NCI-H1105 (cell line): ENCODE measurements around the gene NBR1.
"Not testable (repeated sequence)": the region's sequence is repeated elsewhere in the genome, so short reads cannot be mapped to it uniquely, and the experiment has no call there.

Experiments
- DNase-seq: peaks from one replicate; lab custom pipeline; 2025; lab: John Stamatoyannopoulos, UW

NBR1 gene, protein sequence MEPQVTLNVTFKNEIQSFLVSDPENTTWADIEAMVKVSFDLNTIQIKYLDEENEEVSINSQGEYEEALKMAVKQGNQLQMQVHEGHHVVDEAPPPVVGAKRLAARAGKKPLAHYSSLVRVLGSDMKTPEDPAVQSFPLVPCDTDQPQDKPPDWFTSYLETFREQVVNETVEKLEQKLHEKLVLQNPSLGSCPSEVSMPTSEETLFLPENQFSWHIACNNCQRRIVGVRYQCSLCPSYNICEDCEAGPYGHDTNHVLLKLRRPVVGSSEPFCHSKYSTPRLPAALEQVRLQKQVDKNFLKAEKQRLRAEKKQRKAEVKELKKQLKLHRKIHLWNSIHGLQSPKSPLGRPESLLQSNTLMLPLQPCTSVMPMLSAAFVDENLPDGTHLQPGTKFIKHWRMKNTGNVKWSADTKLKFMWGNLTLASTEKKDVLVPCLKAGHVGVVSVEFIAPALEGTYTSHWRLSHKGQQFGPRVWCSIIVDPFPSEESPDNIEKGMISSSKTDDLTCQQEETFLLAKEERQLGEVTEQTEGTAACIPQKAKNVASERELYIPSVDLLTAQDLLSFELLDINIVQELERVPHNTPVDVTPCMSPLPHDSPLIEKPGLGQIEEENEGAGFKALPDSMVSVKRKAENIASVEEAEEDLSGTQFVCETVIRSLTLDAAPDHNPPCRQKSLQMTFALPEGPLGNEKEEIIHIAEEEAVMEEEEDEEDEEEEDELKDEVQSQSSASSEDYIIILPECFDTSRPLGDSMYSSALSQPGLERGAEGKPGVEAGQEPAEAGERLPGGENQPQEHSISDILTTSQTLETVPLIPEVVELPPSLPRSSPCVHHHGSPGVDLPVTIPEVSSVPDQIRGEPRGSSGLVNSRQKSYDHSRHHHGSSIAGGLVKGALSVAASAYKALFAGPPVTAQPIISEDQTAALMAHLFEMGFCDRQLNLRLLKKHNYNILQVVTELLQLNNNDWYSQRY

DNA sequence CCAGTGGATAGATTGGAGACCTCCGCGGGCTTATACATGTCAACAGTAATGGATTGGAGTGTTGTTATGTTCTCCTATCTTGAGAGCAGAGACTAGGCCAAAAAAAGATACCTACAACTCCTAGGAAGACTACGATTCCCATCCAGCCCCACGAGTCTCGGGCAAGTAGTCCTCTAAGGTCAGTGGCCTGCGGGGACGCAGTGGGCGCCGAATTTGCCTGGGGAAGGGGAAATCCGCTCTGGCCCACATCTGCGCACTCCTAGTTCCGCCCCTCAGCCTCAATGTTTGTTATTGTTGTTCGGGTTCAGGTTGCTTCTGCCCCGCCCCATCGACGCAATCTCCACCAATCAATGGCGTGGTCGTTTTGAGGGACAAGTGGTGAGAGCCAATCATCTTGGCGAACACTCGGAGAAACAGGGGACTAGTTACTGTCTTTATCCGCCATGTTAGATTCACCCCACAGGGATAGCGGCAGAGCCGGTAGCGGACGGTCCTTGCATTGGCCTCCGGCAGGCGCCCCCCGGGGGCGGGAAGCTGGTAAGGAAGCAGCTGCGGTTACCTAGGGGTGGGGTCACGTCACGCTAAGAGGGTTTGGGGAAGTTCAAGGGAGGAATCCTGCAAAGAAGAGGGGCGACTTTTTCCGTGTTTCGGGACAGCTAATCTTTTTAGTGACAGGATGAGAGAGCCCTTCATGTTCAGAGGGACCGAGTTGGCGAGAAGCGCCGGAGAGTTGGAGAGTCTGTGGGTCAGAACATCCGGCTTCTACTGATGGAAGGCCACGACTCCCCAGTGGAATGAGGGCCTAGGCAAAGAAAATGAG lies at the start of gene NBR1:
Gene NBR1, plus strand, starts transcription at position 449 of the 820 bp plus-strand sequence. CDS start 4,586 bp downstream, outside the sequence.
- peak; percentile 96 for DNase-seq

DNA sequence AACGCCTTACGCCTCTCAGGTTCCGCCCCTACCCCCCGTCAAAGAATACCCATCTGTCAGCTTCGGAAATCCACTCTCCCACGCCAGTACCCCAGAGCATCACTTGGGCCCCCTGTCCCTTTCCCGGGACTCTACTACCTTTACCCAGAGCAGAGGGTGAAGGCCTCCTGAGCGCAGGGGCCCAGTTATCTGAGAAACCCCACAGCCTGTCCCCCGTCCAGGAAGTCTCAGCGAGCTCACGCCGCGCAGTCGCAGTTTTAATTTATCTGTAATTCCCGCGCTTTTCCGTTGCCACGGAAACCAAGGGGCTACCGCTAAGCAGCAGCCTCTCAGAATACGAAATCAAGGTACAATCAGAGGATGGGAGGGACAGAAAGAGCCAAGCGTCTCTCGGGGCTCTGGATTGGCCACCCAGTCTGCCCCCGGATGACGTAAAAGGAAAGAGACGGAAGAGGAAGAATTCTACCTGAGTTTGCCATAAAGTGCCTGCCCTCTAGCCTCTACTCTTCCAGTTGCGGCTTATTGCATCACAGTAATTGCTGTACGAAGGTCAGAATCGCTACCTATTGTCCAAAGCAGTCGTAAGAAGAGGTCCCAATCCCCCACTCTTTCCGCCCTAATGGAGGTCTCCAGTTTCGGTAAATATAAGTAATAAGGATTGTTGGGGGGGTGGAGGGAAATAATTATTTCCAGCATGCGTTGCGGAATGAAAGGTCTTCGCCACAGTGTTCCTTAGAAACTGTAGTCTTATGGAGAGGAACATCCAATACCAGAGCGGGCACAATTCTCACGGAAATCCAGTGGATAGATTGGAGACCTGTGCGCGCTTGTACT lies 45.7 kb upstream of the NBR1 start, which contains the start of gene BRCA1:
Gene BRCA1, minus strand, starts transcription at position 232 of the 834 bp plus-strand sequence. CDS start 1,268 bp downstream, outside the sequence.
- peak; percentile 99 for DNase-seq

DNA sequence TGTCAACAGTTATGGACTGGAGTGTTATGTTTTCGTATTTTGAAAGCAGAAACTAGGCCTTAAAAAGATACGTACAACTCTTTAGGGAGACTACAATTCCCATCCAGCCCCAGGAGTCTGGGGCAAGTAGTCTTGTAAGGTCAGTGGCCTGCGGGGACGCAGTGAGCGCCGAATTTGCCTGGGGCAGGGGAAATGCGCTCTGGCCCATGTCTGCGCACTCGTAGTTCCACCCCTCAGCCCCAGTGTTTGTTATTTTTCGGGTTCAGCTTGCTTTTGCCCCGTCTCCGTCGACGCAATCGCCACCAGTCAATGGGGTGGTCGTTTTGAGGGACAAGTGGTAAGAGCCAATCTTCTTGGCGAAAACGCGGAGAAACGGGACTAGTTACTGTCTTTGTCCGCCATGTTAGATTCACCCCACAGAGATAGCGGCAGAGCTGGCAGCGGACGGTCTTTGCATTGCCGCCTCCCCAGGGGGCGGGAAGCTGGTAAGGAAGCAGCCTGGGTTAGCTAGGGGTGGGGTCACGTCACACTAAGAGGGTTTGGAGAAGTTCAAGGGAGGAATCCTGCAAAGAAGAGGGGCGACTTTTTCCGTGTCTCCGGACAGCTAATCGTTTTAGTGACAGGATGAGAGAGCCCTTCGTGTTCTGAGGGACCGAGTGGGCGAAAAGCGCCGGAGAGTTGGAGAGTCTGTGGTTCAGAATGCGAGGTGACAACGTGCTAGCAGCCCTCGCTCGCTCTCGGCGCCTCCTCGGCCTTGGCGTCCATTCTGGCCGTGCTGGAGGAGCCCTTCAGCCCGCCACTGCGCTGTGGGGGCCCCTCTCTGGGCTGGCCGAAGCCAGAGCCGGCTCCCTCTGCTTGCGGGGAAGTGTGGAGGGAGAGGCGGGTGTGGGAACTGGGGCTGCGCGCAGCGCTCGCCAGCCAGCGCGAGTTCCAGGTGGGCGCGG lies 44.8 kb upstream of the NBR1 start:
- no peak for DNase-seq

DNA sequence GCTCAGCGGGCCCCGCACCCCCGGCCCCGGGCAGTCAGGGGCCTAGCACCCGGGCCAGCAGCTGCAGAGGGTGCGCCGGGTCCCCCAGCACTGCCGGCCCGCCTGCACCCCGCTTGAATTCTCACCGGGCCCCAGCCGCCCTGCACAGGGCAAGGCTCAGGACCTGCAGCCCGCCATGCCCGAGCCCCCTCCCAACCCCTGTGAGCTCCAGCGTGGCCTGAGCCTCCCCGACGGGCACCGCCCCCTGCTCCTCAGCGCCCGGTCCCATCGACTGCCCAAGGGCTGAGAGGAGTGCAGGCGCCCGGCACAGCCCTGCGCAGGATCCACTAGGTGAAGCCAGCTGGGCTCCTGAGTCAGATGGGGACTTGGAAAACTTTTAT lies 44.1 kb upstream of the NBR1 start:
- DNase-seq: no peak

DNA sequence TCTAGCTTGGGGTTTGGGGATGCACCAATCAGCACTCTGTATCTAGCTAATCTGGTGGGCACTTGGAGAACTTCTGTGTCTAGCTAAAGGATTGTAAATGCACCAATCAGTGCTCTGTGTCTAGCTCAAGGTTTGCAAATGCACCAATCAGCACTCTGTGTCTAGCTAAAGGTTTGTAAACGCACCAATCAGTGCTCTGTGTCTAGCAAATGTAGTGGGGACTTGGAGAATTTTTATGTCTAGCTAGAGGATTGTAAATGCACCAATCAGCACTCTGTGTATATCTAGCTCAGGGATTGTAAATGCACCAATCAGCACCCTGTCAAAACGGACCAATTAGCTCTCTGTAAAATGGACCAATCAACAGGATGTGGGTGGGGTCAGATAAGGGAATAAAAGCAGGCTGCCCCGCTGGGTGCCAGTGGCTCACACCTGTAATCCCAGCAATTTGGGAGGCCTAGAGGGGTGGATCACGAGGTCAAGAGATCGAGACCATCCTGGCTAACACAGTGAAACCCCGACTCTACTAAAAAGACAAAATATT lies 43.6 kb upstream of the NBR1 start:
- not testable (repeated sequence) for DNase-seq

DNA sequence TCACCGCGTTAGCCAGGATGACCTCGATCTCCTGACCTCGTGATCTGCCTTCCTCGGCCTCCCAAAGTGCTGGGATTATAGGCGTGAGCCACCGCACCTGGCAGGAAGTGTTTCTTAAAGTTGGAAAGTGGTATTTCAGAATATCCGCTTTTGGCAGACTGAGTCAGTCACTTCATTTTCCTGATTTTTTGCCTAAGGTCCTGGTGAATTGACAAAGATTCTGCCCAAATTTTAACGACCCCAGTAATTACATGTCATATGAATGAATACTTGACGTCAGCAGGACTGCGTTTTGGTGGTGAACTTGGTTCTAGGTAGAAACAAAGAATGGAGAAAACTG lies 41.4 kb upstream of the NBR1 start:
- no peak for DNase-seq

DNA sequence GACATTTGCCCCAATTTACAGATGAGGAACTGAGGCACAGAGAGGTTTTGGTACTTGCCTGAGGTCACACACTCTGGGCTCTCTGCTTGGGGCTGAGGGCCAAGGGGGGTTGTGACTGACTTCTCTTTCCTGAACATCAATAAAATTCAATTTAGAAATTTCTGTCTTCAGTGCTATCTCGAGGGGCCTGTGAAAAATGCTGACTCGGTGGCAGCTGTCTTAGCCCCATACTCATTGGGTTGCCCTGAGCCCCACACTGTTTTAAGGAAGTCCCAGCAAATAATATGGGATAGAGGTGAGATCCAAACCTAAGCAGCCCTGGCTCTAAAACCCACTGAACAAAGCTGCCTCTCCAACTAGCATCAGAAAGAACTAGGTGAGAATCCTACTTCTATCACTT lies 38.9 kb upstream of the NBR1 start:
- no peak for DNase-seq

DNA sequence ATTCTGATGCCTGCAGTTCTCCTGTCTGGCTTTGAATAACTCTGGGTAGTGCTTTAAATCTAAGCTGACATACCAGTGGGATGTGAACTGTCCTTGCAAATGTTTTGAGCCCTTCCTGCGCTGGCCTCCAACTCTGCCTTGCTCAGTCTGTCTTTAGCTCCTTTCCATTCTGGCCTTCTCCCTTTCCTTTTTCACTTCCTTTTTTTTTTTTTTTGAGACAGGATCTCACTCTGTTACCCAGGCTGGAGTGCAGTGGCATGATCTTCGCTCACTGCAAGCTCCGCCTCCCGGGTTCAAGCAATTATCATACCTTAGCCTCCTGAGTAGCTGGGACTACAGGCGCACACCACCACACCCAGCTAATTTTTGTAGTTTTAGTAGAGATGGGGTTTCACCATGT lies 37.6 kb upstream of the NBR1 start:
- DNase-seq: not testable (repeated sequence)

DNA sequence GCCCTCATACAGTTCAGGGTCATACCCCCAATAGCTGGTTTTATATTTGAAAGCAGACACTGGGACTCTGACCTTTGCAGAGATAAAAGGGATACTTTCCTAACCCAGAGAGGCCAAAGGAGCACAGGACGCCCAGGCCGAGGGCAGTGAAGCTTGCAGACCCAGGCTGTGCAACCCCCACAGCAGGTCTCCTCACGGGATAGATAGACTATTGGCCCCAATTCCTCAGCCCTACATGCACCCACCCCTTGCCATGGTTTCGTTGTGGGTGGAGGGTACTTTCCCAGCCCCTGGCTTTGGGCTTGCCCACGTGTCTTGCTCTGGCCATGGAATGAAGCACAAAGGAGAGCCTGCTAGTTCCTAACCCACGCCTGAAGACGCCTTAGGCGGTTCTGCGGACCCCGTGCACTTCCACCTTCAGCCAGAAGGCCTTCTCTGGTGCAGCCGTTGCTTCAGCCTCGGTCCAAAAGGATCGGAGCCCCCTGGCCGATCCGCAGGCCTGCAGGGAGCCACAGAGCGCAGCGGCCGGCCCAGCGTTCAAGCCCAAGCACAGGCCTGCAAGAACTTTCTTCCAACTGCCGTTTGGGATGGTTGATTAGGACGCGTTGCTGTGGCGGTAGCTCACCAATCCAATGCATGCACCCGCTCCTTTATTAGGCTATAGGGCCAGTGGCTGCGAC lies 36.1 kb upstream of the NBR1 start:
- DNase-seq: no peak

DNA sequence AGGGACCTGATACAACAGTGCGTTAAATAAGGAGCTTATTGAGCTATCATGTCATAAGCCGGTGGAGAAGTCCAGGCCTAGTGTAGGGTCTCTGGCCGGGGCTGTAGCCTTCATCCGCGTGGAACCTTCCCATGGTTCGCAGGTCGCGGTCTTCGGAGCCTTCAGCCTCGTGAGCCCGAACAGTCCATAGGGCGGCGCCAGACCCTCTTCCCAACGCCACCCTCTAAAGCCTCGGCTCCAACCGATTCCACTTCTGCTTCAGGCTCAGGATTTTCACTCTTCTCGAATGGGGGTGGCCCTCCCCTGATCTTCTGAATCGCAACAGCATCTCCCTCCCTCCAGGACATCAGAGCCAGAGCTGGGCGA lies 35.6 kb upstream of the NBR1 start:
- no peak for DNase-seq

DNA sequence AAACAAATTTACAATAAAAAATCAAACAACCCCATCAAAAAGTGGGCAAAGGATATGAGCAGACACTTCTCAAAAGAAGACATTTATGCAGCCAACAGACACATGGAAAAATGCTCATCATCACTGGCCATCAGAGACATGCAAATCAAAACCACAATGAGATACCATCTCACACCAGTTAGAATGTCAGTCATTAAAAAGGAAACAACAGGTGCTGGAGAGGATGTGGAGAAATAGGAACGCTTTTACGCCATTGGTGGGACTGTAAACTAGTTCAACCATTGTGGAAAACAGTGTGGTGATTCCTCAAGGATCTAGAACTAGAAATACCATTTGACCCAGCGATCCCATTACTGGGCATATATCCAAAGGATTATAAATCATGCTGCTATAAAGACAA lies 34.4 kb upstream of the NBR1 start:
- not testable (repeated sequence) for DNase-seq

DNA sequence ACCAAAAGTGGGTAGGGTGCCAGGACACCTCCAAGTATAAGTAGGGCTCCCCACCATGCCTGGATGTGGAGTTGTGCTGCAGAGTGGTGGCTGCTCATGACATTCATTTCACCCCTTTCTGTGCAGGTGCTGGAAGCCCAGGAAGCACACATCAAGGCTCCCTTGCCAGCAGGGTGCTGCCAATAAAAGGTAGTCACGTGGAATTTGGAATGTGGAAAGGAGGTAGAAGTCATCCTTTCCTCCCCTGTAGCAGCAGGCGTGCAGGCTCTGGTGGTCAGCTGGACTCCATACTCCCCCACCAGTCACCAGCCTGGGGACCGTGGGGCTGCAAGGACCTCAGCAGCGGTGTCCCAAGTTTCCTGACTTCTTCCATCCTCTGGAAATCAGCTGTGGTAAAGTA lies 32.5 kb upstream of the NBR1 start:
- DNase-seq: not testable (repeated sequence)

DNA sequence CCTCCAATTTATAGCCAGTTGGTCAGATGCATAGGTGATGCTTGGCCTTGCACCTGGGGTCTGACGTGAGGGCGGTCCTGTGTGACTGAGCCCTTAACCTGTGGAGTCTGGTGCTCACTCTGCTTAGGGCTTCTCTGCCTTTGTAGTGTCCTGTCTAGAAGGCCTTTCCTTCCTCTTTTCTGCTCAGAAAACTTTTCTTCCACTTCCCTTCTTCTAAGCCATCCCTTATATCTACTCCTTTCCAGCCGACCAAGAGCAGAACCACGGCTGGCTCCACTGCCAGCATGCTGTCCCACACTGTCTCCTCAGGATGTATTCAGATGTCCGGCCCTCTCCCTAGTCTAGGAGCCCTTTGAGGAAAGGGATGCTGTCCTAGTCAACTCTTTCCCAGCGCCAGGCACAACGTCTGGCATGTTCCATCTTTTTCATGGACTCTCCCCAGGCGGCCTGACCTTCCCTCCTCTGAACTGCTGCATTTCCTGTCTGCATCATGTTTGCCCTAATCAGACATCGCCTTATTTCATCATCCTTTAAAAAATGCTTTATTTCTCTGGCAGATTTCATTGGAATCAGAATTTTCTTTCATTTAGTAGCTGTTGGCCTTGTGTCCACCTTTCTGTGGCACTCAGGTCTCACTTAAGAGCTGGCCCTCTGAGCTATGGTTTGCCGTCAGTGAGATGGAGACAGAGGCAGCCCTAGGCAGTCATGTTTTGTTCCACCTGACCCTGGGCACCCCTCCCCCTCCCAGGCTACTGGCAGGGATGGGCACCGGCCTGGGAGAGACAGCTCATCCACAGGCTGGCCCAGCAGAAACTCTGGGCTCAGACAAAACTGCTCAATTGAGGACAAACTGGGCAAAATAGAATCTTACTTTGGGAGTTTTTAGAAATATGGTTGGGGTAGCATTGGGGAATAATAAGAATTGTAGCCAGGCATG lies 30.4 kb upstream of the NBR1 start:
- no peak for DNase-seq

DNA sequence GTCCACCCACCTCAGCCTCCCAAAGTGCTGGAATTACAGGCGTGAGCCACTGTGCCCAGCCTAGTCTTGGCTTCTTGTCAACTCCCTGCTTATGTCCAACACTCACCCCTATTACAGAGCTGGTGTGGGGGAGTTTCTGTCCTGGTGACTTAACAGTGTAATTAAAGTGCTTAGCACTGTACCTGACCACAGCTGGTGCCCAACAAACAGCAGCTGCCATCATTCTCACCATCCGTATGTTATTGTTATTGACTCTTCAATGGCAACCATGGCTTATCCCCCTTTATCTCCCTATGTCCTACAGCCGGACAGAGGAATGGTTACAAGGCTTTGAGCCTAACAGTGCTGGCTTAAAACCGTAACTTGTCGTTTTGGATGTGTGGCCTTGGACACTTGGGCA lies 28.9 kb upstream of the NBR1 start:
- DNase-seq: no peak

DNA sequence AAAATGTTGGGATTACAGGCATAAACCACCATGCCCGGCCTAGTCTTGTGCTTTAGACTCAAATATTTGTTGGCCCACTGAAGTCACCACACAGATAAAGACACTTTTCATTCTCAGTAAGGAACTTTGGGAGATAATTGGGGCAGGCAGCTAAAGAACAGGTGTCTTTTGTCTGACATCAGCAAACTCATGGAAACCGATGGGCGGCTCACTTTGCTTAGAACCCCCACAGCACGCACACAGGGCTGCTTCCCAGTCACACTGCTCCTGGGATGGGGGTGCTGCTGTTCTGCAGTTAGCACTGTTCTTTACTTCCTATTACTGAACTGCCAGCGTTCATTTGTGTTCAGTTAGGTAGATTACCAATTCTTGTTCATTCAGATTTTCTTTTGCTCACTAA lies 27.8 kb upstream of the NBR1 start:
- DNase-seq: no peak

DNA sequence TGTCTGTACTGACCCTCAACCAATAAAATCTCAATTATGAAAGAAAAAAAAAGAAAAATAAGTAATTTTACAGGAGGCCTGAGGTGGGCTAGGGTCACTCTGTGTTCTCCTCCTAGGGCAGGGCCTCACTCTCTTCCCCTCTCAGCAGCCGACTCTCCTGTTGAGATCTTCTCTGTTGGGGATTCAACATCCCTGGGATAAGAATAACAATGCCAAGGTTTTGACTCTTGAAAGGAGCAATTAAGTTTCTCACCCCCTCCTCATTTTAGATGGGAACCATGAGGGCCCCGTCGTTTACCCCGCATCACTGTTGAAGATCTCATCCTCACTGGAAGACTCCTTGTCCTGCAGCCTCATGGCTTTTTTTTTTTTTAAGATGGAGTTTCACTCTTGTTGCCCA lies 24.4 kb upstream of the NBR1 start:
- DNase-seq: no peak

DNA sequence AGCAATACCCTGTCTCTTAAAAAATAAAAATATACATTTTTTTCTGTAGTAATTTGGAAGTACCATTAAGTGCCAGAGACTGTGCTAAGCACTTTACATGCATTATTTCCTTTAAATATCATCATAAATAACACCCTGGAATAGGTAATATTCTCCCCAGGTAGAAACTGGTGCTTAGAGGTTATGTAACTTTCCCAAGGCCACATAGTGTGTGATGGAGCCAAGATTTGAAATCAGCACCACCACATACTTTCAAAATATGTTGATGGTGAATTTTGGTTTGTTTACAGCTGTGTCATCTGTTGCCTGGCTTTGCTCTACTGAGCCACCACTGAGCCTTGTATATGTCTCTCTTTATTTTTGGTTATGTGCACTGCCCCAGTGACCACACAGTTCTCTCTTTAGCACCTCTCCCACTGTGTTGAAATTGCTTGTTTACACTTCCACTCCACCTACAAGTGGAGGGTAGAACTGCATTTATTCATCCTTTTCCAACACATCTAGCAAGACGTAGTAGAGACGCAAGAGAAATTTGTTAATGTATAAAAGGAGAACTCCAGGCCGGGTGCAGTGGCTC lies 19.0 kb upstream of the NBR1 start:
- no peak for DNase-seq
